A549 (cell line): Measurements from ENCODE around the gene EPHB4.

ENCODE experiments used
- EP300 ChIP-seq, 2 experiments: fragments of >200 bp; sonication (Bioruptor Twin); formaldehyde crosslinking; IDR thresholded peaks; 2 replicates in 1 of 2; 3 replicates in 1 of 2; pipeline ENCODE4 v1.6.1; 2016 to 2017
- NPAS2 ChIP-seq: fragments of 250-450 bp; sonication (Bioruptor Pico); IDR thresholded peaks from 2 replicates; pipeline ENCODE4 v1.8.0; 2022; ENCODE audit warnings: mild to moderate bottlenecking, moderate library complexity, borderline replicate concordance
- POLR2A ChIP-seq: IDR thresholded peaks from 2 replicates; pipeline ENCODE4 v1.6.1; 2012; ENCODE audit warnings: mild to moderate bottlenecking, low read length
- POLR2AphosphoS2 ChIP-seq: conservative IDR thresholded peaks from 2 replicates; pipeline ENCODE4 v1.6.1; 2012; ENCODE audit warnings: low read length, improper control_type of control experiment, inconsistent platforms
- RAD21 ChIP-seq, 2 experiments: fragments of >200 bp in 1 of 2; sonication (Bioruptor Twin) in 1 of 2; formaldehyde crosslinking in 1 of 2; IDR thresholded peaks in 1 of 2; conservative IDR thresholded peaks in 1 of 2; 2 replicates in 1 of 2; 3 replicates in 1 of 2; pipeline ENCODE4 v1.6.1; 2012 to 2018; ENCODE audit warnings: inconsistent platforms in 1 of 2
- TF ChIP-seq, protein P1 (sequence below): fragments of >200 bp; sonication (Bioruptor Twin); formaldehyde crosslinking; IDR thresholded peaks from 3 replicates; pipeline ENCODE4 v1.5.1; 2016
- TF ChIP-seq, protein P2 (sequence below): fragments of 250-450 bp; sonication (Bioruptor Pico); IDR thresholded peaks from 2 replicates; pipeline ENCODE4 v1.5.0; 2021; ENCODE audit warnings: mild to moderate bottlenecking, moderate library complexity, borderline replicate concordance
- TF ChIP-seq, protein P3 (sequence below): IDR thresholded peaks from 2 replicates; pipeline ENCODE4 v1.6.1; 2012
- TF ChIP-seq, protein P4 (sequence below): fragments of >200 bp; sonication (Bioruptor Twin); formaldehyde crosslinking; IDR thresholded peaks from 3 replicates; pipeline ENCODE4 v1.6.1; 2016
- TF ChIP-seq, protein P5 (sequence below): fragments of 450-650 bp; IDR thresholded peaks from 2 replicates; pipeline ENCODE4 v1.6.1; 2014; ENCODE audit warnings: antibody characterized with exemption

DNA sequence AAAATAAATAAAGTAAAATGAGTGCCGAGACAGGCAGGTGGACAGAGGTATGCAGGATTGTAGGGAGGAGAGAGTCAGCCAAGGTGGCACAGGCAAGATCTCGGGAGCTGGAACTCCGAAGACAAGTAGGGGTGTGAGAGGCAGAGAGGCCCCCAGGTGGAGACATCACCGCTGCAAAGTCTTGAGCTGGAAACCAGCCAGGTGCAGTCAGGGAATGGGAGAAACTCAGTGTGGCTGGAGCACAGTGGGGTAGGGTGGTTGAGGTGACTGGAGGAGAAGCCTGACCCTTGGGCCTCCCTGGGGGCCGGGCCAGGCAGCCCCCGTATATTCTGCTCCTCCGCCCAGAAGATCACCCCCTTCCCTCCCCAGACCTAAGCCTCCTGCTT is 4.2 kb downstream of the EPHB4 start:
- TF ChIP-seq RAD21 (conservative IDR thresholded peaks at IDR 0.05 in 1 of 2, IDR thresholded peaks at IDR 0.05 in 1 of 2) = no peak
- TF ChIP-seq, protein P1, sequence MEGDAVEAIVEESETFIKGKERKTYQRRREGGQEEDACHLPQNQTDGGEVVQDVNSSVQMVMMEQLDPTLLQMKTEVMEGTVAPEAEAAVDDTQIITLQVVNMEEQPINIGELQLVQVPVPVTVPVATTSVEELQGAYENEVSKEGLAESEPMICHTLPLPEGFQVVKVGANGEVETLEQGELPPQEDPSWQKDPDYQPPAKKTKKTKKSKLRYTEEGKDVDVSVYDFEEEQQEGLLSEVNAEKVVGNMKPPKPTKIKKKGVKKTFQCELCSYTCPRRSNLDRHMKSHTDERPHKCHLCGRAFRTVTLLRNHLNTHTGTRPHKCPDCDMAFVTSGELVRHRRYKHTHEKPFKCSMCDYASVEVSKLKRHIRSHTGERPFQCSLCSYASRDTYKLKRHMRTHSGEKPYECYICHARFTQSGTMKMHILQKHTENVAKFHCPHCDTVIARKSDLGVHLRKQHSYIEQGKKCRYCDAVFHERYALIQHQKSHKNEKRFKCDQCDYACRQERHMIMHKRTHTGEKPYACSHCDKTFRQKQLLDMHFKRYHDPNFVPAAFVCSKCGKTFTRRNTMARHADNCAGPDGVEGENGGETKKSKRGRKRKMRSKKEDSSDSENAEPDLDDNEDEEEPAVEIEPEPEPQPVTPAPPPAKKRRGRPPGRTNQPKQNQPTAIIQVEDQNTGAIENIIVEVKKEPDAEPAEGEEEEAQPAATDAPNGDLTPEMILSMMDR = no peak
- TF ChIP-seq, protein P2, sequence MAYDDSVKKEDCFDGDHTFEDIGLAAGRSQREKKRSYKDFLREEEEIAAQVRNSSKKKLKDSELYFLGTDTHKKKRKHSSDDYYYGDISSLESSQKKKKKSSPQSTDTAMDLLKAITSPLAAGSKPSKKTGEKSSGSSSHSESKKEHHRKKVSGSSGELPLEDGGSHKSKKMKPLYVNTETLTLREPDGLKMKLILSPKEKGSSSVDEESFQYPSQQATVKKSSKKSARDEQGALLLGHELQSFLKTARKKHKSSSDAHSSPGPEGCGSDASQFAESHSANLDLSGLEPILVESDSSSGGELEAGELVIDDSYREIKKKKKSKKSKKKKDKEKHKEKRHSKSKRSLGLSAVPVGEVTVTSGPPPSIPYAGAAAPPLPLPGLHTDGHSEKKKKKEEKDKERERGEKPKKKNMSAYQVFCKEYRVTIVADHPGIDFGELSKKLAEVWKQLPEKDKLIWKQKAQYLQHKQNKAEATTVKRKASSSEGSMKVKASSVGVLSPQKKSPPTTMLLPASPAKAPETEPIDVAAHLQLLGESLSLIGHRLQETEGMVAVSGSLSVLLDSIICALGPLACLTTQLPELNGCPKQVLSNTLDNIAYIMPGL = no peak
- TF ChIP-seq, protein P3, sequence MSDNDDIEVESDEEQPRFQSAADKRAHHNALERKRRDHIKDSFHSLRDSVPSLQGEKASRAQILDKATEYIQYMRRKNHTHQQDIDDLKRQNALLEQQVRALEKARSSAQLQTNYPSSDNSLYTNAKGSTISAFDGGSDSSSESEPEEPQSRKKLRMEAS = no peak
- TF ChIP-seq, protein P4, sequence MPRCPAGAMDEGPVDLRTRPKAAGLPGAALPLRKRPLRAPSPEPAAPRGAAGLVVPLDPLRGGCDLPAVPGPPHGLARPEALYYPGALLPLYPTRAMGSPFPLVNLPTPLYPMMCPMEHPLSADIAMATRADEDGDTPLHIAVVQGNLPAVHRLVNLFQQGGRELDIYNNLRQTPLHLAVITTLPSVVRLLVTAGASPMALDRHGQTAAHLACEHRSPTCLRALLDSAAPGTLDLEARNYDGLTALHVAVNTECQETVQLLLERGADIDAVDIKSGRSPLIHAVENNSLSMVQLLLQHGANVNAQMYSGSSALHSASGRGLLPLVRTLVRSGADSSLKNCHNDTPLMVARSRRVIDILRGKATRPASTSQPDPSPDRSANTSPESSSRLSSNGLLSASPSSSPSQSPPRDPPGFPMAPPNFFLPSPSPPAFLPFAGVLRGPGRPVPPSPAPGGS = no peak
- no peak for TF ChIP-seq NPAS2 (CRISPR knock-in tag)
- TF ChIP-seq POLR2AphosphoS2 = no peak
- no peak for TF ChIP-seq EP300 (IDR thresholded peaks at IDR 0.05)
- TF ChIP-seq, protein P5, sequence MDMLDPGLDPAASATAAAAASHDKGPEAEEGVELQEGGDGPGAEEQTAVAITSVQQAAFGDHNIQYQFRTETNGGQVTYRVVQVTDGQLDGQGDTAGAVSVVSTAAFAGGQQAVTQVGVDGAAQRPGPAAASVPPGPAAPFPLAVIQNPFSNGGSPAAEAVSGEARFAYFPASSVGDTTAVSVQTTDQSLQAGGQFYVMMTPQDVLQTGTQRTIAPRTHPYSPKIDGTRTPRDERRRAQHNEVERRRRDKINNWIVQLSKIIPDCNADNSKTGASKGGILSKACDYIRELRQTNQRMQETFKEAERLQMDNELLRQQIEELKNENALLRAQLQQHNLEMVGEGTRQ = no peak
- no peak for TF ChIP-seq POLR2A
